ENCODE data around the gene SH3D21.

The SH3D21 gene

DNA sequence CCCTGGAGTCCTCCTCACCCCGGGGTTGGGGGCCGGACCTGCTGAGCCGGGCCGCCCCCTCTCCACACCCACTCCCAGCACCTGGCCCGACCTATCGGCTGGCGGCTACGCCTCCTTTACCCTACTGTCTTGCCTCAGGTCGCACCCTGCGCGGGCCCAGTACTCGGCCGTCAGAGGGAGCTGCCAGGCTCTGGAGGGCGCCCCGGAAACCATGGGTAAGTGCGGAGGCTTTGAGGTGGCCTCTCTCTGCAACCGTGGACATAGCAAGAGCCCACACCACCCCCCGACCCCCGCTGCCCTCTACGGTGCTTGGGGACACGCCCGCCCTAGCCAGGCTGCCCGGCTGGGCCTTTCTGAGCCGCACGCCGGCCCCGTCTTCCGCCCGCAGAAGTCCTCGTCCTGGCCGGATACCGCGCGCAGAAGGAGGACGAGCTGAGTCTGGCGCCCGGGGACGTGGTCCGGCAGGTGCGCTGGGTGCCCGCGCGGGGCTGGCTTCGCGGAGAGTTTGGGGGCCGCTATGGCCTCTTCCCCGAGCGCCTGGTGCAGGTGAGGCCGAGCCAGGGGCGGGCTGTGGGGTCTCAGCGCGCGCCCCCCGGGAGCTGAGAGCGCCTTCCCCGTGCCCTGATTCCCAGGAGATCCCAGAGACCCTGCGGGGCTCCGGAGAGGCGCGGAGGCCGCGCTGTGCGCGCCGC is at the start of gene SH3D21:
Gene SH3D21 (plus strand): TSS at position 159 of the 692 bp plus-strand sequence. CDS start 53 bp downstream, at position 212.
- peak; percentile 67 for DNase-seq (ENCODE audit: low spot score)
- TF ChIP-seq, protein P1, sequence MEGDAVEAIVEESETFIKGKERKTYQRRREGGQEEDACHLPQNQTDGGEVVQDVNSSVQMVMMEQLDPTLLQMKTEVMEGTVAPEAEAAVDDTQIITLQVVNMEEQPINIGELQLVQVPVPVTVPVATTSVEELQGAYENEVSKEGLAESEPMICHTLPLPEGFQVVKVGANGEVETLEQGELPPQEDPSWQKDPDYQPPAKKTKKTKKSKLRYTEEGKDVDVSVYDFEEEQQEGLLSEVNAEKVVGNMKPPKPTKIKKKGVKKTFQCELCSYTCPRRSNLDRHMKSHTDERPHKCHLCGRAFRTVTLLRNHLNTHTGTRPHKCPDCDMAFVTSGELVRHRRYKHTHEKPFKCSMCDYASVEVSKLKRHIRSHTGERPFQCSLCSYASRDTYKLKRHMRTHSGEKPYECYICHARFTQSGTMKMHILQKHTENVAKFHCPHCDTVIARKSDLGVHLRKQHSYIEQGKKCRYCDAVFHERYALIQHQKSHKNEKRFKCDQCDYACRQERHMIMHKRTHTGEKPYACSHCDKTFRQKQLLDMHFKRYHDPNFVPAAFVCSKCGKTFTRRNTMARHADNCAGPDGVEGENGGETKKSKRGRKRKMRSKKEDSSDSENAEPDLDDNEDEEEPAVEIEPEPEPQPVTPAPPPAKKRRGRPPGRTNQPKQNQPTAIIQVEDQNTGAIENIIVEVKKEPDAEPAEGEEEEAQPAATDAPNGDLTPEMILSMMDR (IDR thresholded peaks at IDR 0.05; ENCODE audit: extremely low read depth, missing control alignments) = no peak

DNA sequence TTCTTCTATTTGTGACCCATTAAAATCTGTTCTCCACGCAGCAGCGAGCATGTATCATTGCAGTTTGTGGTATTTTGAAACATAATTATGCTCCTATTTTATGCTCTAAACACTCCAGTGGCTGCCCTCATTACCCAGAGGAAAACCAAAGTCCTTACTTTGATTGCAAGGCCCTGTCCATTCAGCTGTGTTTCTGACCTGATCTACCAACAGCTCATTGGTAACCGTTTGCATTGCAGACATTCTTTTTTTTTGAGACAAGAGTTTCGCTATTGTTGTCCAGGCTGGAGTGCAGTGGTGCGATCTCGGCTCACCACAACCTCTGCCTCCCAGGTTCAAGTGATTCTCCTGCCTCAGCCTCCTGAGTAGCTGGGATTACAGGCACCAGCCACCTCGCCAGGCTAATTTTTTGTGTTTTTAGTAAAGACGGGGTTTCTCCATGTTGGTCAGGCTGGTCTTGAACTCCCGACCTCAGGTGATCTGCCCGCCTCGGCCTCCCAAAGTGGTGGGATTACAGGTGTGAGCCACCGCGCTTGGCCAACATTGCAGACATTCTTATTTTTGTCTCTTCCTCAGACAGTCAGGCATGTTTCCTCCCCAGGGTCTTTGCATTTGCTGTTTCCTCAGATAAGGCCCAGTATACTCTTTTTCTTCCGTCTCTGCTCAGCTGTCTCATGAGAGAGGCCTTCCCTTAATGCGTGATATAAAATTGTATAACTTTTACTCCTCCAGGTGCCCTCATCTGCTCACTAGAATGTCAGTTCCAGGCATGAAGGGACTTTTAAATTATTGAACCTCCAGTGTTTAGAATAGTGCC is 49.4 kb upstream of the SH3D21 start:
- no peak for DNase-seq (ENCODE audit: low spot score)

DNA sequence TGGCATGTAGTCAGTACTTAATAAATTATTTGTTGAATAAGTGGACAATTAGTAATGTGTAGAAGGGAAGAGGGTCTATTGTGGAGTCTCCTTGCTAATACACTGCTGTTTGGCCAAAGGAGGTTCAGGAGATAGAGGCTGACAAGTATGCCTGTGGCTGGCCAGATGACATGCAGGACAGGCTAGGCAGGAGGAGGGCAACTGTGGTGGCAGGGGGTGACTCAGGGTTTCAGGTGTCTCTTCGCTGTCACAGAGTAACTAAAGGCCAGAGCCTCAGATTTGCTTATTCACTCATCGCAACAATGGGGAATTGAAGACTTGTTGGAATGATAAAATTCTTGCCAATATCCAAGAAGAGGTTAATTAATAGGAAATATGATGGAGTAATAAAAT is 48.8 kb upstream of the SH3D21 start:
- no peak for DNase-seq (ENCODE audit: low spot score)
- TF ChIP-seq, protein P1 (IDR thresholded peaks at IDR 0.05; ENCODE audit: extremely low read depth, missing control alignments) = no peak

More for the DNA sequence above, 49.4 kb upstream of the SH3D21 start:
- TF ChIP-seq, protein P1 (IDR thresholded peaks at IDR 0.05; ENCODE audit: extremely low read depth, missing control alignments) = no peak

DNA sequence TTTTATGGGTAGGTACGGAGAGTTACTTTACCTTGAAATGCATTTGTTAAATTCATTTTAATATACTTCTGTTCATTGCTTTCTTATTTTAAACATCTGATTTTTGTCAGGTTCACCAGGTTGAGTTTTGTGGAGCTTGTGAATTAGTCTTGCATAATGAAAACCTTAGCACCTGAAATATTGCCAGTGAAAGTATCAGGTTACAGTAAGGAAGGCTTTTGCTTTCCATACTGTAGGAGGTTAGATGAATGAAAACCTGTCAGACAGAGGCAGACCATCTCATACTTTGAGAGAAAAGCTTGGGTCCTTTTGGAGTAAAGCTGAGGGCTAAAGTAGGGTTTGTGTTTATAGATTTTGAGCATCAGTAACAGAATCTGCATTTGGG is 47.2 kb upstream of the SH3D21 start:
- no peak for DNase-seq (ENCODE audit: low spot score)
- TF ChIP-seq, protein P1 (IDR thresholded peaks at IDR 0.05; ENCODE audit: extremely low read depth, missing control alignments) = no peak

DNA sequence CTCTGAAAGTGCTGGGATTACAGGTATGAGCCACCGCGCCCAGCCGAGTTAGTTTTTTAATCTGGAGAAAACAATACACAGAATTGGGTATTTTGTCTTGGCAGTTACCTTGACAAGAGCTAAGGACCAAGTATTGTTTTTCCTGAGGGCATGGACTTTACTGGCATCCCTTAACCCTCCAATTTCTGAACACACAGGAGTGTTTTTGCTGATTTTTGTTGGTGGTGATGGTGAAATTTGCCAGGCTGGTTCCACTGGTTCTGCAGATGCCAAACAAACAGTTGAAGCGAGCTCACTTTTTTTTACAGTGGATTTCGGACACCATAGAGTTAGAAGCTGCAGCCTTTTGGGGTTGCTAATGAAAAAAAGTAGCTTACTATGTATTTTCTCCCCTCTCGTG is 37.2 kb upstream of the SH3D21 start:
- TF ChIP-seq, protein P1 (IDR thresholded peaks at IDR 0.05; ENCODE audit: extremely low read depth, missing control alignments) = no peak
- DNase-seq (ENCODE audit: low spot score) = no peak

DNA sequence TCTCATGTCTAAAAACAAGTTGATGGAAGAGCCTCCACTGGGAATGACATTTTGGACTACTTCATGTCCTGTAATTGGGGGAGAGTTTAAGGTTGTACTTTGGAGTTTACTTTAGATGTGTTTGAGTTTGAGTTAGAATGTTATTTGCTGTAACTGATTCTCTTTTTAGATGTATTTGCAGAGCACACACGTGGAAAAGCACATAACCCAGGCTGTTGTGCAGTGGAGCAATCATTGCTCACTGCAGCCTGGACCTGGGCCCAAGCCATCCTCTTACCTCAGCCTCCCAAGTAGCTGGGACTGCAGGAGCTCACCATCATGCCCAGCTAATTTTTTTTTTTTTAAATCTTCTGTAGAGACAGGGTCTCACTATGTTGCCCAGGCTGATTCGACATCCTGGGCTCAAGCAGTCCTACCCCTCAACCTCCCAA is 36.7 kb upstream of the SH3D21 start:
- TF ChIP-seq, protein P1 (IDR thresholded peaks at IDR 0.05; ENCODE audit: extremely low read depth, missing control alignments) = no peak
- no peak for DNase-seq (ENCODE audit: low spot score)

DNA sequence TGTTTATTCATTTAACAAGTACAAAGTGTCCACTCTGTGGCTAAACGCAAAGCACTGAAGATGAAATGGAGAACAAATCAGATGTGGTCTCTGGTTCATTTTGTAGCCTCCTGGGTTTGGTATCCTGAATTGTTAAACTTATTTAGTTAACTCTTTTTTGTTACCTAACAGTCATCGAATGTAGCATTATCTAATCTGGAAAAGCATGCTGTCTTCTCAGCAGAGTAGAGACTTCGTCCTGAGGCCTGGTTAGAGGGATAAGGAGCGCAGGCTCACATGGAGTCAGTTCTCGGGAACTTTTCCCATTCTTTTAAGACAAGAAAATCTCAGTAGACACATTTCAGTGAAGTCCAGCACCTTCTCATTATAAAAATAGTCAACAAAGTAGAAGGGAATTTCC is 33.1 kb upstream of the SH3D21 start:
- TF ChIP-seq, protein P1 (IDR thresholded peaks at IDR 0.05; ENCODE audit: extremely low read depth, missing control alignments) = no peak
- no peak for DNase-seq (ENCODE audit: low spot score)
